ENCODE results near the gene MPIG6B.

DNA sequence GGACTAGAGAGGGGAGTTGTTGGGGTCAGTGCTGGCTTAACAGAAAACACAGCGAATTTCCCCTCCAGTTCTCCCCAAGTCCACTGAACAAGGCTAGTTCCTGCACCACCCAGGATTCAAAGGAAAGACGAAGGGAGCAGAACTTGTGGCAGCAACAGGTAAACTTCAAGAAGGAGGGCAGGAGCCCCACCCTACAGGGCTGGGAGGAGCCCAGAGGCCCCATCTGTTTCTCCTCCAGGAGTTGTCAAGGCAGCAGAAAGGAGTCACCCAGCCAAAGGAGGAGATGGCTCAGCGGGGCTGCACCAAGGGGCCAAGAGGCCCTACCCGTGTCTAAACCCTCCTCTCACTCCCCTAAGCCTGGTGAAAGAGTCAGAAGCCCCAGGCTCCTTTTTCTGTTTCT, 41.0 kb downstream of the MPIG6B start:
- TF ChIP-seq EZH2 (IDR thresholded peaks at IDR 0.05; ENCODE audit: borderline replicate concordance, low read length), result no peak
- TF ChIP-seq, protein P1, sequence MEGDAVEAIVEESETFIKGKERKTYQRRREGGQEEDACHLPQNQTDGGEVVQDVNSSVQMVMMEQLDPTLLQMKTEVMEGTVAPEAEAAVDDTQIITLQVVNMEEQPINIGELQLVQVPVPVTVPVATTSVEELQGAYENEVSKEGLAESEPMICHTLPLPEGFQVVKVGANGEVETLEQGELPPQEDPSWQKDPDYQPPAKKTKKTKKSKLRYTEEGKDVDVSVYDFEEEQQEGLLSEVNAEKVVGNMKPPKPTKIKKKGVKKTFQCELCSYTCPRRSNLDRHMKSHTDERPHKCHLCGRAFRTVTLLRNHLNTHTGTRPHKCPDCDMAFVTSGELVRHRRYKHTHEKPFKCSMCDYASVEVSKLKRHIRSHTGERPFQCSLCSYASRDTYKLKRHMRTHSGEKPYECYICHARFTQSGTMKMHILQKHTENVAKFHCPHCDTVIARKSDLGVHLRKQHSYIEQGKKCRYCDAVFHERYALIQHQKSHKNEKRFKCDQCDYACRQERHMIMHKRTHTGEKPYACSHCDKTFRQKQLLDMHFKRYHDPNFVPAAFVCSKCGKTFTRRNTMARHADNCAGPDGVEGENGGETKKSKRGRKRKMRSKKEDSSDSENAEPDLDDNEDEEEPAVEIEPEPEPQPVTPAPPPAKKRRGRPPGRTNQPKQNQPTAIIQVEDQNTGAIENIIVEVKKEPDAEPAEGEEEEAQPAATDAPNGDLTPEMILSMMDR (IDR thresholded peaks at IDR 0.05; ENCODE audit: low read length), result no peak
